HG03139 (cell line): ENCODE data around the gene ST6GALNAC5.
"Not testable (repeated sequence)": the region's sequence is repeated elsewhere in the genome, so short reads cannot be mapped to it uniquely, and the experiment has no call there.

ENCODE experiments used
- ATAC-seq: cut with Tn5 transposase; IDR thresholded peaks from one replicate; pipeline ENCODE4 v1.9.1; 2021; ENCODE audit not compliant: unreplicated experiment

Gene ST6GALNAC5

DNA sequence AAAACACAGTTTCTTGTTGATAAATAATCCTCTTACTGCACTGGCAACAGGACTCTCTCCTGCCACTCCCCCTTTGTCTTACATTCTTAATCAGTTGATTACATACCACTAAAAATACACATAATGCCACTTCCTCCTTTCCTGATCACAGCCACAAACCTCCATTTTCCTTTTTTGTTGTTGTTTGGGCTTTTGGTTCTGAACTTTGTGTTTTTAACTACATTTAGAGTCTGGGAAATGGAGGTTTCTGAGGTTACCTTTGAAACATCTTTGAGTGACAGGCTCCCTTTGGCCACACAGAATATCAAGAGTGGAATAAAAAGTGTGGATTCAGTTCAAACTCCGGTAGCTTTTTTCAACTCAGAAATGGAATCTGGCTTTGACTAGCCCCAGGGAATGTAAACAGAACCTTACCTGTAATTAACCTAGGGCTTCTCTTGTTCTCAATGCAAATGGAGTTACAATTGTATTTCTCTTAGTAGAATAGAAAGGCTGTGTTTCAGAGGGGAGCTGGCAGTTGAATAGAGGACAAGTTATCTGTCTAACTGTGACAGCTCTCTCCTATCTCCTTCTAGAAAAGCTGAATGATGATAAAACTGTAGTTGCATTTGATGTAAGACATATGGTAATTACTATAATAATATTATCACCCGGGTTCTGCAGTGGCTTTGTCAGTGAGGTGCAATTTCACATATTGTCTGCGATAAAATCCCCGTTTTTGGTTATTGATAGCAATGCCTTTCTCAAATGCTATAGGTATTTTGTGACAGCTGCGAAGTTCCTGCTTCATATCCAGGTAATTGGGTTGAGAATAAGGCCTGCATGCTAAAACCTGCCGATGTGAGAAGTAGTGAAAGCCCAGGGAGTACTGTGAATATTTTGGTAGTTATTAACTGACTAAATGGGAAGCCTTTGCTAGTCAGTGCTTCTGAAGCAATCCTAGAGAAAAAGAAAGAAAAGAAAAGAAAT lies 66.9 kb downstream of the ST6GALNAC5 start:
- ATAC-seq = no peak

DNA sequence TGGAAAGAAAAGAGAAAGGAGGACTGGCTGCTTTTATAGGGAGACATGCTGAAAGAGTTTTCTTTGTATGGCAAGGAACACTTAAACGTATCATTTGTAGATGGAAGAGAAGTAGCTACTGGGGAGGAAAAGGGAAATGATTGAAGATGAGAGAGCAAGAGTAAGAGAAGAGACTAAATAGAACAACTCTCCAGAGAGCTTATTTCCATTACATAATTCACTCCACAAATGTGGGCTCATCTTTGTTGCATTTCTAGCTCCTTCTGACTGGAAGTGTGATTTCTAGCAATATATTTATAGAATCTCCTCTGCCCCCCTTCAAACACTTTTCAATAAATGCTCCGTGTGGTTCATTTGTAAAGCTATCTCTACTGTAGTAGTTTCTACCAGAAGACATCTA lies 71.0 kb downstream of the ST6GALNAC5 start:
- no peak for ATAC-seq

- no peak for ATAC-seq
Measured at GRCh38 chr1:76939050-76939816, 72.0 kb downstream of the ST6GALNAC5 start.

- ATAC-seq = no peak
Measured at GRCh38 chr1:76939817-76940216, 72.5 kb downstream of the ST6GALNAC5 start.

GRCh38 chr1:76940571-76941335 lies 73.5 kb downstream of the ST6GALNAC5 start:
- no peak for ATAC-seq

GRCh38 chr1:76942549-76942948 lies 75.3 kb downstream of the ST6GALNAC5 start:
- ATAC-seq = no peak

- ATAC-seq = no peak
Measured at GRCh38 chr1:76944942-76945341, 77.7 kb downstream of the ST6GALNAC5 start.

DNA sequence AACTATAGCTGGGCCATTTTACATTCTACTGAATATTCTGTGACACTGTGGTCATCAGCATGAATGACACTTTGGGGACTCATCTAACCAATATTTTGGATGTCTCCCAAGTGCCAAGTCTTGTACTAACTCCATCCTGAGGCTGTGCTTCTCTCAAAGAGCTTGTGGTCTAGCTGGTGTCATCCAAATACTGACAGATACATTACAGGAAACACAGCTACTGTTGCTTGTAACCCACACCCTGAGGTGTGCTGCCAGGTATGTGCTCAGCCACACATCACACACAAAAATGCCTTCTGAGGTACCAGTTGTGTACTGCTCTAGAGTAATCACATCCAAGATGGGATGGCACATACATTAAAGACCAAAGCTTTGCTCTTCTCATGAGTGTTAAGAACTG lies 81.6 kb downstream of the ST6GALNAC5 start:
- ATAC-seq = no peak

- no peak for ATAC-seq
Measured at GRCh38 chr1:76949503-76949902, 82.2 kb downstream of the ST6GALNAC5 start.

GRCh38 chr1:76950306-76950705 lies 83.0 kb downstream of the ST6GALNAC5 start:
- no peak for ATAC-seq

GRCh38 chr1:76951153-76951552 lies 83.9 kb downstream of the ST6GALNAC5 start:
- ATAC-seq = no peak

DNA sequence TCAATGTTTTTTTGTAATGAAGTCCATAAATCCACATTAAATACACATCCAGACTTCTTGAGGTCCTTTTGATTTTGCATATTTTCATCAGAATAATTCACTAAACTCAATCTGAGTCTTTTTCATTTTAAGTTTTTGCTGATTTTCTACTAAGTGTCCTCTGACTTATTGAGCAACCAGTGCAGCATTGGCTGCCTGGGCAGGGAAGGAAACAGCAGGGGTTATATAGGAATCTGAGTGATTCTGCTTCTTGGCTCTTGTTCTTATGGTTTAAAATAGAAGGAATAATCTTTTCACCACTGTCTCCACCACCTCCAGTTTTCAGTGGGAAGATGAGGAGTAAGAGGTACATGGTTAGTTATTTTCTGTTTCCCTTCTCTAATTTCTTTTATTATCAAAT lies 88.4 kb downstream of the ST6GALNAC5 start:
- ATAC-seq = no peak

- no peak for ATAC-seq
Measured at GRCh38 chr1:76957961-76958360, 90.7 kb downstream of the ST6GALNAC5 start.

- ATAC-seq = no peak
Measured at GRCh38 chr1:76958828-76959227, 91.5 kb downstream of the ST6GALNAC5 start.

DNA sequence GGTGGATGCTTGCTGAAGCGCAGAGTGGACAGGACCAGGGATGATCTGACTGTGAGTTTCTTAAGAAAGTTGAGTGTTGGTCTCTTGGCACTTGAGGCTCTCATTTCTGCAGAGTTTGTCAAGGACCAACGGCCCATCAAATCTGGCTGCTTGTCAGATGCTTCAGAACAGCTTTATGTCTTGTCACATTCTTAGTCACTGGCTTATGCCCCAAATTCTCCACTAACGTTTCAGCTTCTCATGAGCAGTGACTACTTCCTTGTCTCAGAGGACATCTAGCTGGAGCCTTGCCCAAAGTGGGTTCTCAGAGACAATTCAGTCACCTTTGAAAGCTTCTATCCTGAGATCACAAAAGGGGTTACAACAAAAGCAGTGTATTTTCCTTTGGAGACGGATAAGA lies 92.3 kb downstream of the ST6GALNAC5 start:
- ATAC-seq = no peak

GRCh38 chr1:76961181-76961819 lies 94.0 kb downstream of the ST6GALNAC5 start:
- no peak for ATAC-seq

GRCh38 chr1:76961820-76962207 lies 94.5 kb downstream of the ST6GALNAC5 start:
- no peak for ATAC-seq

- not testable (repeated sequence) for ATAC-seq
Measured at GRCh38 chr1:76981267-76981666, 114.0 kb downstream of the ST6GALNAC5 start.

DNA sequence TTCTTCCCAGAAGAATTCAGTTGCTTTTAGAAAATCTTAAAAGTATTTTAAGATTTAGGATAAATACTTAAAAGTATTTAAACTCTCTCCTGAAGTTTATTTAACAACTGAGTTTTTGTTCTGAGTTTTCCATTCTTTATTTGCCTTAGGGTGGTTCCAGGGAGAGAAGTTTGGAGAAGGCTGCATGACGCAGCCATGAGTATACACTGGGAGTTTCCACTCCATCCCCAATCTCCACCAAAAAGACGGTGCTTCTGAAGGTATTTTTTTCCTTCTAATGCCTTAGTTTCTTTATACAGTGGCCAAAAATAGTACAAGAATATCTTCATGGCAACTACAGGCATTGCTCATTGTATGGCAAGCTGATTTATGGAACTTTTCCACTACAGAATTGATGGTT lies 122.7 kb downstream of the ST6GALNAC5 start:
- no peak for ATAC-seq

- ATAC-seq = no peak
Measured at GRCh38 chr1:76993036-76993435, 125.8 kb downstream of the ST6GALNAC5 start.
